Activated naive CD8-positive, alpha-beta T cell treated with anti-CD3 and anti-CD28 coated beads, Interleukin-2, amount 10 ng/mL, durations not matched to agents 7 days and 5 days (primary cell): ENCODE data around the gene KPNB1. TPM values are rescaled to one million over a fixed set of nuclear protein-coding genes. Genes with fewer than 3 reads are reported as not detected.

Experiments
- ATAC-seq: fragments of 150-1000 bp; cut with Tn5 transposase; one replicate; pipeline ENCODE4 v1.10.0; 2021; ENCODE audit warnings: low read depth, moderate library complexity
- POLR2A ChIA-PET: fragments of 350-600 bp; sonication (Branson Sonifier 250); formaldehyde crosslinking; loops from one replicate; lab custom pipeline; 2021; ENCODE audit warnings: antibody characterized with exemption; lab: Charles Lee
- DNase-seq: peaks from one replicate; pipeline ENCODE4 v3.0.0; 2021
- H3K27ac Mint-ChIP-seq: one replicate; pipeline ENCODE4 v1.8.0; 2022; ENCODE audit warnings: mild to moderate bottlenecking, mixed read lengths
- H3K27me3 Mint-ChIP-seq: one replicate; pipeline ENCODE4 v1.8.0; 2022; ENCODE audit warnings: mild to moderate bottlenecking, moderate library complexity, mixed read lengths
- H3K36me3 Mint-ChIP-seq: one replicate; pipeline ENCODE4 v1.8.0; 2021; ENCODE audit warnings: mild to moderate bottlenecking, mixed read lengths
- H3K4me1 Mint-ChIP-seq: one replicate; pipeline ENCODE4 v1.8.0; 2021; ENCODE audit warnings: mixed read lengths
- H3K4me3 Mint-ChIP-seq: one replicate; pipeline ENCODE4 v1.8.0; 2022; ENCODE audit warnings: mild to moderate bottlenecking, moderate library complexity, mixed read lengths
- H3K9me3 Mint-ChIP-seq: one replicate; pipeline ENCODE4 v1.8.0; 2021; ENCODE audit warnings: mixed read lengths
- total RNA-seq, 2 experiments: library from RNA; stranded (reverse); gene quantifications; one replicate each; pipeline ENCODE4 v1.2.3, GENCODE V29; 2021

Gene KPNB1
- total RNA-seq, 2 experiments from 2014 or later = 335 TPM

DNA sequence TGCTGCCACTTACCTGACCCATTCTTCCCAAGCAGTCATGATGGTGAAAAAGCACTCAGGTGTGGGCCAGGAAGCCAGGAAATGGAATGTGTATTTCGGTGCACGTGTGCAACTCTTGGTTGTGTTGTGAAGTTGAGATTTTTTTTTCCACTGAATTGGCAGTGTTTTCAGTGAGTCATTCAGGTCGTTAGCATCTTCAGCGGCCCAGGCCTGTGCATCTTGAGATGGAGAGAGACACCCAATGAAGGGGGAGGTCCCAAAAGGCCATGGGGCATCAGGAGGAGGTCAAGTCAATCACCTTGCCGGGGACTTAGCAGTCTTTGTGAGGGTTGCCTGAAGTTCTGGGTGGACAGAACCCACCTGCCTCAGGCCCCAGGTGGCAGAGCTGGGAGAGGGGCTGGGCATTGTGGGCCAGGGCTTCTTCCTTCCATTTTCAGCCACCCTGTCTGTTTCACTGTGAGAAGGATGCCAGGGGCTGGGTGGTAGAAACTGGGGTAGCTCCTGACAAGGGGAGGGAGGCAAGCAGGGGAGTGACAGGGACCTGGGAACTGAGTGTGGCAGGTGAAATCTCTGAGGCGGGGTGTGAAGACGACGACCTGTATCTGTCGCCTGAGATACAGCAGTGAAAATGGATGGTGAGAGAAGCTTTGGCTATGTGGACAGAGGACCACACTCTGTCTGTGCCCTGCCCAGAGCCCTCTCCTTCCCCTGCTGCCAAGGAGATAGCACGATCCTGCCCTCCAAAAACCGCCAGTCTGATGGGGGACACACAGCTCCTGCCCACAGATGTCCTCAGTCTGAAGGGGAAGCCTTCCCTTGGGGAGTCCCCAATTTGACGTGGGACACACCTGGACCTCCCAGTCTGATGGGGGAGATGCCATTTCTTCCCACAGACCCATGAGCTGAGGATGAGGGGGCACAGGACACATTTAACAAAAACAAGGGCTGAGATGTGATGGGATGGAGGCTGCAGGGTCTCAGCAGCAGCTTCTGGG is 56.1 kb downstream of the KPNB1 start:
- peaks cover 61% of the 10 kb centered on the region for H3K4me1 Mint-ChIP-seq
- peak overlapping the region; percentile 82 for H3K27ac Mint-ChIP-seq
- DNase-seq (no peak), ATAC-seq (peak; percentile 11)
- POLR2A ChIA-PET = interaction anchor here (0.6 to 3.4 kb wide), 9 partner anchors 11 to 1495 kb away, joined by 3 to 27 read pairs (median 8); partner anchors contain the start of genes KPNB1 and TBX21
- no peaks in the 10 kb centered on the region for H3K36me3 Mint-ChIP-seq
- peak overlapping the region; percentile 64 for H3K4me3 Mint-ChIP-seq
- H3K27me3 Mint-ChIP-seq = no peaks in the 10 kb centered on the region
- no peaks in the 10 kb centered on the region for H3K9me3 Mint-ChIP-seq

DNA sequence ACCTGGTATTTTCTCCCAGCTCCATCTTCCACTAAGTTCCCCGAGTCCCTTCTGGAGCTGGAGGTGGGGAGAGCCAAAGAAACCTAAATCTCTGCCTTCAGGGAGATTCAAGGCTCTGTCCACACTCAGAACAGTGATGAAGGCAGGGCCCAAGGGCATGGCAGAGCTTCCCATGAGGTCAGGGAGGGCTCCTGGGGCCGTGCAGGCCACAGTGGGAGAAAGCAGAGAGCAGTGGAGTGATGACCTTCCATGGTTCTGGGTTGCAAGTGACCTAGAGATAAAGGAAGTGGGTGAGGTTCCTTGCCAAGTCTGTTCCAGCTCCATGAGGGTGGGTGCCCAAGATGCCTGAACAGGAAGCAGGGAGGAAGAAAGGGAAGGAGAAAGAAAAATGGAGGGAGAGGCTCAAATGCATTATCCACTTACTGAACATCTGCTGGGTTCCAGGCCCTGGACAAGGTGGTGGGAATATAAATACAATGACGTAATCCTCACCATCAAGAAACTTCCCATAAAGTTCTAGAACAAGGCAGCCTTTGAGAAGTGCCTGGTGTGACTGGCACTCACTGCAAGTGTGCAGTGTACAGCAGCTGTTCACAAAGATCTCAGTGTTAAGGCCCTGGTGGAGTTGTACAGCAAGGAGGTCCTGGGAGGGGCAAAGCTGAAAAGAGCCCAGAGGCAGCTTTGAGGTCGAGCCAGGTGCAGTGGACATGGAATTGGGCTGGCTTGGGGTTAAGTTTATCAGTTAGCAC is 57.5 kb downstream of the KPNB1 start:
- Mint-ChIP-seq H3K27ac (peak overlapping the region; percentile 82), H3K36me3 (no peaks in the 10 kb centered on the region), H3K27me3 (no peaks in the 10 kb centered on the region), H3K9me3 (no peaks in the 10 kb centered on the region), H3K4me1 (peaks cover 56% of the 10 kb centered on the region), H3K4me3 (peak overlapping the region; percentile 64)
- POLR2A ChIA-PET = interaction anchor here (1.1 to 3.4 kb wide), 9 partner anchors 9 to 83 kb away, joined by 3 to 27 read pairs (median 8); partner anchors contain the start of gene TBX21
- ATAC-seq (no peak), DNase-seq (no peak)

DNA sequence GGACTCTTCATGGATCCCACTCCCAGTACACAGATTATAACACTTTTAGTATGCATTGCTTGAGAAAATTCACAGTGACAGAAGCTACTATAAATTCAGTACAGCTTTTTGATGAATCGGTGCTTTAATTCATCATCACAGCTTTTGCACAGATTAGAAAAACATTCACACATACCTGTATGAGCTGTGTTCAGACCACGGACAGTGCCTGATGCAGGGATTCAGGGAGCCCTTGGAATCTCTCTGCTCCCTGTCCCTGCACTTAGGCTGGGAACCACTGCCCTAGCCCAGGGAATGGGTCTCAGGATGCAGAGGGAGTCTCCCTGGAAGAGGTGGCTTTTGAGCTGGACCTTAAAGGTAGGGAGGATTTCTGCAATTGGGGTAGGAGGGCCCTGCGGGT is 58.2 kb downstream of the KPNB1 start:
- Mint-ChIP-seq H3K9me3 (no peaks in the 10 kb centered on the region), H3K27me3 (no peaks in the 10 kb centered on the region), H3K4me1 (peaks cover 54% of the 10 kb centered on the region), H3K36me3 (no peaks in the 10 kb centered on the region), H3K27ac (no peak overlapping the region), H3K4me3 (no peak overlapping the region)
- DNase-seq (no peak), ATAC-seq (no peak)
- POLR2A ChIA-PET = interaction anchor here (1.1 to 3.4 kb wide), 7 partner anchors 9 to 82 kb away, joined by 3 to 27 read pairs (median 9); partner anchors contain the start of gene TBX21

DNA sequence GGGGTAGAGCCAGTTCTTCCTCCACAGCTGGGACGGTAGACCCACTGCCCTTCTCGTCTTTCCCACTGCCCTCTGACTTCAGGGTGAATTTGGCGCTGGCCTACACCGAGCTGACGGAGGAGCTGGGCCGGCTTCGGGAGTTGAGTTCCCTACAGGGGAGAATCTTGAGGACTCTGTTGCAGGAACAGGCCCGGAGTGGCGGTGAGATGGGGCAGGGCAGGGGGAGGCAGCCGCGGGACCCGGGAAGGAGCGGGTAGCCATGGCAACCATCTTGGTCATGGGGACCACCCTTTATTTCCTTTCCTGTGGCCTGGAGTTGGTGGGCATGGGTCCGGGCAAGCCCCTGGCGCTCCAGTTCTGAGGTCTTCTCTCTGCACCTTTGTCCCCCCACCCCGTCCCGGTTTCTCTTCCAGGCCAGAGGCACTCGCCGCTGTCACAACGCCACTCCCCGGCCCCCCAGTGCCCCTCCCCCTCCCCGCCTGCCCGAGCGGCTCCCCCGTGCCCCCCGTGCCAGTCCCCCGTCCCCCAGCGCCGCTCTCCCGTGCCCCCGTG is 58.7 kb downstream of the KPNB1 start:
- ATAC-seq (no peak), DNase-seq (no peak)
- H3K4me1 Mint-ChIP-seq = peaks cover 52% of the 10 kb centered on the region
- H3K9me3 Mint-ChIP-seq = no peaks in the 10 kb centered on the region
- H3K27me3 Mint-ChIP-seq = no peaks in the 10 kb centered on the region
- H3K4me3 Mint-ChIP-seq = no peak overlapping the region
- H3K36me3 Mint-ChIP-seq = no peaks in the 10 kb centered on the region
- no peak overlapping the region for H3K27ac Mint-ChIP-seq
- POLR2A ChIA-PET = interaction anchor here (1.1 to 3.4 kb wide), 6 partner anchors 10 to 82 kb away, joined by 3 to 27 read pairs (median 8); partner anchors contain the start of gene TBX21

DNA sequence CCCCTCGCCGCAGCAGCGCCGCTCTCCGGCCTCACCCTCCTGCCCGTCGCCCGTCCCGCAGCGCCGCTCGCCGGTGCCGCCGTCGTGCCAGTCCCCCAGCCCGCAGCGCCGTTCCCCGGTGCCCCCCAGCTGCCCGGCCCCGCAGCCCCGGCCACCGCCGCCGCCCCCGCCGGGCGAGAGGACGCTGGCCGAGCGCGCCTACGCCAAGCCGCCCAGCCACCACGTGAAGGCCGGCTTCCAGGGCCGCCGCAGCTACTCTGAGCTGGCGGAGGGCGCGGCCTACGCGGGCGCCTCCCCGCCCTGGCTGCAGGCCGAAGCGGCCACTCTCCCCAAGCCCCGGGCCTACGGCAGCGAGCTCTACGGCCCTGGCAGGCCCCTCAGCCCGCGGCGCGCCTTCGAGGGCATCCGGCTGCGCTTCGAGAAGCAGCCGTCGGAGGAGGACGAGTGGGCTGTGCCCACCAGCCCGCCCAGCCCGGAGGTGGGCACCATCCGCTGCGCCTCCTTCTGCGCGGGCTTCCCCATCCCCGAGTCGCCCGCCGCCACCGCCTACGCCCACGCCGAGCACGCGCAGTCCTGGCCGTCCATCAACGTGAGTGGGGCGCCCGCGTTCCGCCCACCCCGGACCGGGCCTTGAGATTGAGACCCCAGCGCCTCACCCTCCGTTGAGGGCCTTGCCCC is 59.3 kb downstream of the KPNB1 start:
- Mint-ChIP-seq H3K4me3 (no peak overlapping the region), H3K27me3 (no peaks in the 10 kb centered on the region), H3K27ac (no peak overlapping the region), H3K36me3 (no peaks in the 10 kb centered on the region), H3K4me1 (peaks cover 49% of the 10 kb centered on the region), H3K9me3 (no peaks in the 10 kb centered on the region)
- no peak for ATAC-seq
- DNase-seq = no peak
- POLR2A ChIA-PET = interaction anchor here (3.1 to 3.4 kb wide), 2 partner anchors 10 to 12 kb away, joined by 9 to 27 read pairs; no protein-coding TSS in a partner anchor

DNA sequence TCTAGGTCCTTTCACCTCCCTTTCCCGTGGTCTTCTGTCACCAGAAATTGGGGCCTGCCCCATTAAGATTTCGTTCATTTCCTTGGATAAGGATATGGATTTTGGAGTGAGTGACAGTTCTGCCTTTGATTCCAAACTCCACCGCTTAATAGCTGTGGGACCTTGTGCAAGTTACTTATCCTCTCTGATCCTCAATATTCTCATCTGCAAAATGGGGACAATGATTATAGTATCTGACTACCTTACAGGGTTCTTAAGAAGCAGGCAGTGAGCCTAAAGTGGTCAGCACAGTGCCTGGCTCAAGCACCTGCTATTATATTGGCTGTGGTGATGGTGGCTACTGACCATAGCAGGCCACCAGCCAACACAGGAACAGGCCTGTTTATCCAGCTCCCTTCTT is 59.9 kb downstream of the KPNB1 start:
- Mint-ChIP-seq H3K4me1 (peaks cover 49% of the 10 kb centered on the region), H3K9me3 (no peaks in the 10 kb centered on the region), H3K27me3 (no peaks in the 10 kb centered on the region), H3K4me3 (no peak overlapping the region), H3K27ac (no peak overlapping the region), H3K36me3 (no peaks in the 10 kb centered on the region)
- POLR2A ChIA-PET = no interaction called here
- ATAC-seq = no peak
- no peak for DNase-seq

DNA sequence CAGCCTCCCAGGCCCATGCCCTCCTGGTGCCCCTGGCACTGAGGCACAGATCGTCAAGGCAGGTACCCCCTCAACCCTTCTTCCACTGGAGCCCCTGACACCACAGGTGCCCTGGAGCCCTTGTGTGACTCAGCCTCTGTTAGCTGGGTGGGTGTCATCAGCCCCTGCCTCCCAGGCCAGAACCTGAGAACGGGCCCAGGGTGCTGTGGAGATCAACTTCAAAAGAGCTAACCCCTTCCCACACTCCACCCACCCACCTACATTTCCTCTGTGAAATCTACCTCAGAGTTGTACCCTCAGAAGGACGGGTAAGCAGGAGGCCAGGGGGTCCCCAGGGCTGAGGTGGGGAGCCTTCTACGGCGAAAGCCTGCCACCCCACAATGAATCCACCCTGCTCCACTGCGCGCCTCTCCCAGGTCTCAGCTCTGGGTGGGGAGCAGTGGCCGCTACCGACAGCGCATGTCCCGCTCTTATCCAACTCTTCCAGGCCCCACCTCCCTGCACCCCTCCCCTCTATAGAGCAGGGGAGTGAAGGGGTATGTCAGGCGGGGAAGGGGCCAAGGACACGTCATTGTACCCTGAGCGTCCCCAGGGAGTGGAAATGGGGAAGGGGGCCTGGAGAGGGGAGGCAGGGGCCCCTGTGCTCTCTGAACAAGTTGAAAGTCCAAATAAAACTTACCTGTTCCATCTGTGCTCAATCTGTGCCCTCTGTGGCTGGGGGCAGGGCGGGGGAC is 61.8 kb downstream of the KPNB1 start:
- POLR2A ChIA-PET = no interaction called here

DNA sequence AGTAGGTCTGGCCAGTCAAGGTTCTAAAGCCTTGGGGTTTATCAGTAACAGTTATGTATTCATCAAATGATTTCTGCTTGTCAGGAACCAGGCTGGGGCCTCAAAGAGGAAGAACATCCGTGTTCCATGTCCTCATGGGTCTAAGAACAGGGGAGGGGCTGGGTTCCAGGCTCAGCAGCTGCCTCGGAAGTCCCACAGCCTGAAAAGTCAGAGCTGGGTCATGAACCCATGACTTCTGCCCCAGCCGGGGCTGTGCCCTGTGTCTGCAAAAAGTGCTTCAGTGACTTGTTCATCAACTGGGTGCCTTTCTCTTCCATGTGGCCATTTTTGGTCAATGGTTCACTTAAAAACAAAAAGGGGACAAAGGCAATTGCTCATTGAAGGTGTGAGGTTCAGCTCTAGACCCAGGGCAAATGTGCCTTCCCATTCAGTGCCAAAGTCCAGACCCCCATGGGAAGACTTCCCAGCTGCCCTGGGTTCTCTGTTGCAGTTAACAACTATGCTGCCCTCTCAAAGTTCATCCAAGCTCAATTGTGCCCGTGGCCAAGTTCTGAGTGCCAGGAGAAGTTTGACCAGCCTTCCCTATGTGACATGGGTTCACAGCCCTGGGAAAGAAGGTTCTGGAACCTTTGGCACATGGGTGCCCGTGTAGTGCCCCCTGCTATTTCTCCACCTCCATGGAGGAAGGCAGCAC is 62.8 kb downstream of the KPNB1 start:
- H3K27me3 Mint-ChIP-seq = no peaks in the 10 kb centered on the region
- DNase-seq = no peak
- H3K9me3 Mint-ChIP-seq = no peaks in the 10 kb centered on the region
- no peaks in the 10 kb centered on the region for H3K36me3 Mint-ChIP-seq
- ATAC-seq = no peak
- no peak overlapping the region for H3K4me3 Mint-ChIP-seq
- peaks cover 45% of the 10 kb centered on the region for H3K4me1 Mint-ChIP-seq
- H3K27ac Mint-ChIP-seq = no peak overlapping the region
- POLR2A ChIA-PET = interaction anchor here (0.5 kb wide), 1 partner anchor 20 kb away, joined by 3 read pairs; no protein-coding TSS in a partner anchor

More for the DNA sequence above, 61.8 kb downstream of the KPNB1 start:
- H3K36me3 Mint-ChIP-seq = no peaks in the 10 kb centered on the region
- H3K27ac Mint-ChIP-seq = no peak overlapping the region
- H3K4me1 Mint-ChIP-seq = peaks cover 46% of the 10 kb centered on the region
- H3K9me3 Mint-ChIP-seq = no peaks in the 10 kb centered on the region
- H3K27me3 Mint-ChIP-seq = no peaks in the 10 kb centered on the region
- DNase-seq = no peak
- no peak overlapping the region for H3K4me3 Mint-ChIP-seq
- ATAC-seq = no peak

DNA sequence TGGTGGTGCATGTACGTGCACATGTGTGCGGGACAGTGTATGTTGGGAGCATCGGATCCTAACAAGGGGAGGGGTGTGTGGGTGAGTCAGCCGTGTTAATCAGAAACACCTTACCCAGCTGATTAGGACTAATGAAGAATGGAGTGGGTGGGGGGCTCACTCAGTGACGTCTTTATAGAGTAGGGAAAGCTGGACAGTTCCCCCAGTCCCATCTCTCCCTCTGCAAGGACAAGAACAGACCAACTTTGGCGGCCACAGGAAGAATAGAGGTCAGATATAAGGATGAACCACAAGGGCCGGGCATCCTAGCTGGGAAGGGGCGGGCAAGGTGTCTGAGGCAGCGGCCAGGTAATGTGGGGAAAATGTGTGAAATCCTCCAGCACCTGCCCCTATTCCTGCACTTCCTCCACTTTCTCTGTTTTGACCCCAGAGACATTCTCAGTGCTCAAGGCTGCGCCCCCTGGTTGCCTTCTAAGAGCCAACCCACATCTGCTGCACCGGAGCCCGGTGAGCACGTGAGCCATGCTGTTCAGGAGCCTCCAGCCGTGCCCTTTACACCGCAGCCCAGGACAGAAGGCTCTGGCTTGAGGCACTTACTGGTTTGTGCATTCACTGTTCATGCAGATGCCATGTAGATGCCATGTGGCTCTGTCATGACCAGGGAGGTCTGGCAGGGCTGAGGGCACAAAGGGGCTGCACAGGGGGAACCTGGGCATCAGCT is 64.4 kb downstream of the KPNB1 start:
- no peak for DNase-seq
- no peak for ATAC-seq
- Mint-ChIP-seq H3K27ac (peak overlapping the region; percentile 17), H3K4me1 (peaks cover 59% of the 10 kb centered on the region), H3K4me3 (no peak overlapping the region), H3K9me3 (no peaks in the 10 kb centered on the region), H3K27me3 (no peaks in the 10 kb centered on the region), H3K36me3 (no peaks in the 10 kb centered on the region)
- POLR2A ChIA-PET = interaction anchor here (1.2 to 1.3 kb wide), 3 partner anchors 10 to 19 kb away, joined by 3 to 4 read pairs (median 4); no protein-coding TSS in a partner anchor

DNA sequence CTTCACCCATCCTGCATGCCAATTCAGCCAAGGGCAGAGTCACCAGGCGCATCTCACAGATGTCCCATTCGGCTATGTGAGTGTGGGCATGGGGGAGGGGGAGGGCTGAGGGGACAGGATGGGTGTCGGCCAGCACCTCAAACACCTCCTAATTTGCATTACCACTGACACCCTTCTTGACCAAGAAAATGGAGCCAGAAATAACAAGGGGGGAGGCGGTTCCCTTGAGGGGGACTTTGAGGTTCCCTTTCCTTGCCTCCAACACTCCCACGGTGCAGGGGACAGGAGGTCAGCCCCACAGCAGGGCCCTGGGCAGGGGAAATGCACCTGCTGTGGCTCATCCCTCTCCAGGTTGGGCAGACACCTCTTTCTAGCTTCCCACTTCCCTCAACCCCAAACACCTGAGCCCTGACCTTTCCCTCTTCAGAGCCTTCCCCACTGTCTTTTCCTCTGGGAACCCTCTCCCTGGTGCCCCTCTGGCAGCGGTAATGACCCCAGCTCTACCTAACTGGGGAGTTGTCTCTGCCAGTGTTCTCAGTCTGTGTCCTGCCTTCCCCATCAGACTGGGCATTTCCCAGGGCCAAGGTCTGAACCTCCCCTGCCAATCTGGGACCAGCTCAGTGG is 65.2 kb downstream of the KPNB1 start:
- no peak overlapping the region for H3K4me3 Mint-ChIP-seq
- H3K9me3 Mint-ChIP-seq = no peaks in the 10 kb centered on the region
- ATAC-seq (no peak), DNase-seq (no peak)
- peak overlapping the region; percentile 66 for H3K27ac Mint-ChIP-seq
- POLR2A ChIA-PET = interaction anchor here (1.2 to 1.3 kb wide), 3 partner anchors 10 to 18 kb away, joined by 3 to 4 read pairs (median 4); no protein-coding TSS in a partner anchor
- H3K27me3 Mint-ChIP-seq = no peaks in the 10 kb centered on the region
- peaks cover 66% of the 10 kb centered on the region for H3K4me1 Mint-ChIP-seq
- no peaks in the 10 kb centered on the region for H3K36me3 Mint-ChIP-seq
